Duodenal mucosa (tissue), 2 donors: ENCODE data around the gene TMEFF2.
"Not testable (repeated sequence)": the region's sequence is repeated elsewhere in the genome, so short reads cannot be mapped to it uniquely, and the experiment has no call there.

Experiments
- H3K27ac ChIP-seq: one replicate; pipeline ENCODE4 v1.7.0; 2013; ENCODE audit warnings: low read depth, low read length
- H3K27me3 ChIP-seq, 2 donors: one replicate each; pipeline ENCODE4 v1.7.0; 2013; ENCODE audit warnings: low read length in 2 of 2, control low read depth in 1 of 2; ENCODE audit not compliant: insufficient read depth in 2 of 2, control insufficient read depth in 1 of 2
- H3K36me3 ChIP-seq, 2 donors: one replicate each; pipeline ENCODE4 v1.7.0; 2013; ENCODE audit warnings: low read length in 2 of 2, control low read depth in 1 of 2; ENCODE audit not compliant: insufficient read depth in 2 of 2, control insufficient read depth in 1 of 2
- H3K4me1 ChIP-seq, 2 donors: one replicate each; pipeline ENCODE4 v1.7.0; 2013; ENCODE audit warnings: low read length in 2 of 2, control low read depth in 1 of 2; ENCODE audit not compliant: insufficient read depth in 2 of 2, control insufficient read depth in 1 of 2
- H3K4me3 ChIP-seq, 2 donors: one replicate each; pipeline ENCODE4 v1.7.0; 2013; ENCODE audit warnings: low read length in 2 of 2, low read depth in 1 of 2
- H3K9ac ChIP-seq, 2 donors: one replicate each; pipeline ENCODE4 v1.7.0; 2013; ENCODE audit warnings: low read length in 2 of 2, low read depth in 1 of 2
- H3K9me3 ChIP-seq, 2 donors: one replicate each; pipeline ENCODE4 v1.7.0; 2013; ENCODE audit warnings: low read length in 2 of 2, control low read depth in 1 of 2; ENCODE audit not compliant: control insufficient read depth in 1 of 2

TMEFF2 gene

GRCh38 chr2:192132604-192133003 is 62.1 kb downstream of the TMEFF2 start:
- not testable (repeated sequence) for H3K4me1 ChIP-seq, H3K9ac ChIP-seq, H3K27me3 ChIP-seq, H3K27ac ChIP-seq, H3K36me3 ChIP-seq, H3K4me3 ChIP-seq, H3K9me3 ChIP-seq

- not testable (repeated sequence) for H3K9me3 ChIP-seq, H3K4me1 ChIP-seq, H3K27ac ChIP-seq, H3K36me3 ChIP-seq, H3K4me3 ChIP-seq, H3K9ac ChIP-seq, H3K27me3 ChIP-seq
Measured at GRCh38 chr2:192130312-192130711, 64.4 kb downstream of the TMEFF2 start.

- Histone ChIP-seq H3K9ac (no peak overlapping the region), H3K4me3 (no peak overlapping the region), H3K27ac (no peak overlapping the region), H3K9me3 (no peaks in the 10 kb centered on the region), H3K4me1 (no peaks in the 10 kb centered on the region), H3K36me3 (no peaks in the 10 kb centered on the region), H3K27me3 (no peaks in the 10 kb centered on the region)
Measured at GRCh38 chr2:192128655-192129054, 66.1 kb downstream of the TMEFF2 start.

- Histone ChIP-seq H3K27ac (no peak overlapping the region), H3K4me3 (no peak overlapping the region), H3K4me1 (no peaks in the 10 kb centered on the region), H3K9ac (no peak overlapping the region), H3K36me3 (no peaks in the 10 kb centered on the region), H3K9me3 (no peaks in the 10 kb centered on the region), H3K27me3 (no peaks in the 10 kb centered on the region)
Measured at GRCh38 chr2:192127434-192127833, 67.3 kb downstream of the TMEFF2 start.

GRCh38 chr2:192126912-192127311 is 67.8 kb downstream of the TMEFF2 start:
- H3K27ac ChIP-seq: no peak overlapping the region

GRCh38 chr2:192126426-192126825 is 68.3 kb downstream of the TMEFF2 start:
- Histone ChIP-seq H3K4me3 (no peak overlapping the region), H3K9me3 (no peaks in the 10 kb centered on the region), H3K27me3 (no peaks in the 10 kb centered on the region), H3K9ac (no peak overlapping the region), H3K4me1 (no peaks in the 10 kb centered on the region), H3K27ac (no peak overlapping the region), H3K36me3 (no peaks in the 10 kb centered on the region)

More at GRCh38 chr2:192126912-192127311, 67.8 kb downstream of the TMEFF2 start:
- H3K36me3 ChIP-seq: no peaks in the 10 kb centered on the region
- no peak overlapping the region for H3K9ac ChIP-seq
- no peaks in the 10 kb centered on the region for H3K9me3 ChIP-seq
- no peaks in the 10 kb centered on the region for H3K4me1 ChIP-seq
- no peak overlapping the region for H3K4me3 ChIP-seq
- H3K27me3 ChIP-seq: no peaks in the 10 kb centered on the region

- Histone ChIP-seq H3K9ac (no peak overlapping the region), H3K4me1 (no peaks in the 10 kb centered on the region), H3K4me3 (no peak overlapping the region), H3K9me3 (no peaks in the 10 kb centered on the region), H3K27ac (no peak overlapping the region), H3K36me3 (no peaks in the 10 kb centered on the region), H3K27me3 (no peaks in the 10 kb centered on the region)
Measured at GRCh38 chr2:192124571-192124970, 70.2 kb downstream of the TMEFF2 start.

GRCh38 chr2:192123847-192124246 is 70.9 kb downstream of the TMEFF2 start:
- H3K4me1 ChIP-seq: no peaks in the 10 kb centered on the region
- H3K27me3 ChIP-seq: no peaks in the 10 kb centered on the region
- no peak overlapping the region for H3K4me3 ChIP-seq
- no peak overlapping the region for H3K9ac ChIP-seq
- no peak overlapping the region for H3K27ac ChIP-seq
- H3K9me3 ChIP-seq: no peaks in the 10 kb centered on the region
- no peaks in the 10 kb centered on the region for H3K36me3 ChIP-seq

GRCh38 chr2:192122946-192123345 is 71.8 kb downstream of the TMEFF2 start:
- Histone ChIP-seq H3K27ac (no peak overlapping the region), H3K9ac (no peak overlapping the region), H3K4me3 (no peak overlapping the region), H3K36me3 (no peaks in the 10 kb centered on the region), H3K4me1 (no peaks in the 10 kb centered on the region), H3K27me3 (no peaks in the 10 kb centered on the region), H3K9me3 (no peaks in the 10 kb centered on the region)

- no peaks in the 10 kb centered on the region for H3K4me1 ChIP-seq
Measured at GRCh38 chr2:192122141-192122540, 72.6 kb downstream of the TMEFF2 start.

GRCh38 chr2:192119536-192119935 is 75.2 kb downstream of the TMEFF2 start:
- H3K27ac ChIP-seq: no peak overlapping the region
- H3K36me3 ChIP-seq: no peaks in the 10 kb centered on the region
- H3K4me3 ChIP-seq: no peak overlapping the region
- H3K4me1 ChIP-seq: no peaks in the 10 kb centered on the region
- H3K9me3 ChIP-seq: no peaks in the 10 kb centered on the region
- H3K9ac ChIP-seq: no peak overlapping the region
- no peaks in the 10 kb centered on the region for H3K27me3 ChIP-seq

More at GRCh38 chr2:192122141-192122540, 72.6 kb downstream of the TMEFF2 start:
- no peaks in the 10 kb centered on the region for H3K9me3 ChIP-seq
- no peaks in the 10 kb centered on the region for H3K36me3 ChIP-seq
- H3K27me3 ChIP-seq: no peaks in the 10 kb centered on the region
- H3K4me3 ChIP-seq: no peak overlapping the region
- no peak overlapping the region for H3K9ac ChIP-seq
- H3K27ac ChIP-seq: no peak overlapping the region
